Loucy (cell line): Measurements from ENCODE around the gene SERGEF.

ENCODE experiments used
- CTCF ChIP-seq: fragments of 200-600 bp; sonication (generic); conservative IDR thresholded peaks from 2 replicates; pipeline ENCODE4 v1.5.1; 2014; ENCODE audit warnings: mild to moderate bottlenecking, antibody characterized with exemption, low read length
- EZH2phosphoT487 ChIP-seq: fragments of 200-600 bp; IDR thresholded peaks from 2 replicates; pipeline ENCODE4 v1.6.1; 2018; ENCODE audit warnings: antibody characterized with exemption, mild to moderate bottlenecking, moderate library complexity, borderline replicate concordance

- TF ChIP-seq CTCF (no peak), EZH2phosphoT487 (no peak)
These were observed 199.3 kb downstream of the SERGEF start for GRCh38 chr11:17813391-17814059.
